SU-DHL-6 (cell line): Measurements from ENCODE around the gene SPAG8.

Experiments
- EZH2phosphoT487 ChIP-seq: fragments of 200-600 bp; sonication (generic), shearing (Covaris generic); conservative IDR thresholded peaks from 2 replicates; pipeline ENCODE4 v1.6.1; 2018; ENCODE audit warnings: mild to moderate bottlenecking, antibody characterized with exemption, low read length, moderate library complexity, mixed read lengths
- TF ChIP-seq, protein P1 (sequence below): fragments of 200-600 bp; sonication (generic); IDR thresholded peaks from one replicate; pipeline ENCODE4 v1.5.1; 2017; ENCODE audit warnings: antibody characterized with exemption, mild to moderate bottlenecking, low read length, moderate library complexity; ENCODE audit not compliant: insufficient read depth, poor library complexity, severe bottlenecking

DNA sequence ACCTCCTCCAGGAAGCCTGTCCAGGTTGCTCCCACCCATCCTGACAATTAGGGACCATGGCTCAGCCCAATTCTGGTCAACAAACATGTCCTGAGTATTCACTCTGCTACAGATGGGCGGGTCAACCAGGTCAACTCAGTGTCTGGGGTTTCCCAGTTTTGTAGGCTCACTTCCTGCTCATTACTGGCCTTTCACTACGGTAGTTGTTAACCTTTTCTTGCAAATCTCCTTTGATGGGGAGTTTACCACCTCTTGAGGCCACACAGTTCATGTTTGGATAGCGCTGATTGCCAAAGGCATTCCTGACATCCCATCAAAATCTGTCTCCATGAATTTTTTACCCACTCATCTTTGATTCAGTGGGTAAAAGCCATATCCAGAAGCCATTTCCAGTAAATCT is 30.7 kb upstream of the SPAG8 start:
- TF ChIP-seq, protein P1, sequence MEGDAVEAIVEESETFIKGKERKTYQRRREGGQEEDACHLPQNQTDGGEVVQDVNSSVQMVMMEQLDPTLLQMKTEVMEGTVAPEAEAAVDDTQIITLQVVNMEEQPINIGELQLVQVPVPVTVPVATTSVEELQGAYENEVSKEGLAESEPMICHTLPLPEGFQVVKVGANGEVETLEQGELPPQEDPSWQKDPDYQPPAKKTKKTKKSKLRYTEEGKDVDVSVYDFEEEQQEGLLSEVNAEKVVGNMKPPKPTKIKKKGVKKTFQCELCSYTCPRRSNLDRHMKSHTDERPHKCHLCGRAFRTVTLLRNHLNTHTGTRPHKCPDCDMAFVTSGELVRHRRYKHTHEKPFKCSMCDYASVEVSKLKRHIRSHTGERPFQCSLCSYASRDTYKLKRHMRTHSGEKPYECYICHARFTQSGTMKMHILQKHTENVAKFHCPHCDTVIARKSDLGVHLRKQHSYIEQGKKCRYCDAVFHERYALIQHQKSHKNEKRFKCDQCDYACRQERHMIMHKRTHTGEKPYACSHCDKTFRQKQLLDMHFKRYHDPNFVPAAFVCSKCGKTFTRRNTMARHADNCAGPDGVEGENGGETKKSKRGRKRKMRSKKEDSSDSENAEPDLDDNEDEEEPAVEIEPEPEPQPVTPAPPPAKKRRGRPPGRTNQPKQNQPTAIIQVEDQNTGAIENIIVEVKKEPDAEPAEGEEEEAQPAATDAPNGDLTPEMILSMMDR = no peak
- no peak for TF ChIP-seq EZH2phosphoT487
